Activated CD8-positive, alpha-beta memory T cell treated with anti-CD3 and anti-CD28 coated beads for 48 hours (primary cell): ENCODE data around the gene SEMA4D.

Experiments
- DNase-seq, 3 experiments: peaks; one replicate each; pipeline ENCODE4 v3.0.0-alpha.2; 2020; ENCODE audit warnings: low read depth in 2 of 3, low spot score in 2 of 3

Gene SEMA4D

GRCh38 chr9:89501311-89501898 lies 3.5 kb upstream of the SEMA4D start:
- no peak for DNase-seq

GRCh38 chr9:89500008-89500407 lies 2.1 kb upstream of the SEMA4D start:
- DNase-seq = no peak

GRCh38 chr9:89498852-89499480 lies 1.1 kb upstream of the SEMA4D start:
- no peak for DNase-seq

- no peak for DNase-seq
These were observed 503 bp downstream of the SEMA4D start for GRCh38 chr9:89497257-89497963.

- DNase-seq = no peak
These were observed 1.2 kb downstream of the SEMA4D start for GRCh38 chr9:89496645-89497256.

- DNase-seq = no peak
These were observed 1.9 kb downstream of the SEMA4D start for GRCh38 chr9:89495824-89496560.

- DNase-seq = no peak
These were observed 3.7 kb downstream of the SEMA4D start for GRCh38 chr9:89494199-89494598.

GRCh38 chr9:89493671-89494070 lies 4.2 kb downstream of the SEMA4D start:
- no peak for DNase-seq

- no peak for DNase-seq
These were observed 4.7 kb downstream of the SEMA4D start for GRCh38 chr9:89493181-89493580.

- DNase-seq = no peak
These were observed 5.3 kb downstream of the SEMA4D start for GRCh38 chr9:89492586-89492985.

GRCh38 chr9:89491694-89492093 lies 6.2 kb downstream of the SEMA4D start:
- no peak for DNase-seq

- no peak for DNase-seq
These were observed 8.1 kb downstream of the SEMA4D start for GRCh38 chr9:89489548-89490530.

GRCh38 chr9:89488936-89489335 lies 9.0 kb downstream of the SEMA4D start:
- no peak for DNase-seq

GRCh38 chr9:89488131-89488530 lies 9.8 kb downstream of the SEMA4D start:
- no peak for DNase-seq

- no peak for DNase-seq
These were observed 11.2 kb downstream of the SEMA4D start for GRCh38 chr9:89486681-89487080.

- DNase-seq = no peak
These were observed 13.2 kb downstream of the SEMA4D start for GRCh38 chr9:89484475-89485404.

GRCh38 chr9:89483592-89484474 lies 14.1 kb downstream of the SEMA4D start:
- DNase-seq = no peak

- no peak for DNase-seq
These were observed 15.0 kb downstream of the SEMA4D start for GRCh38 chr9:89482901-89483361.
